Activated CD4-positive, alpha-beta T cell treated with anti-CD3 and anti-CD28 coated beads, Interleukin-2, amount 50 U/mL, for 48 hours (primary cell): ENCODE measurements around the gene RPA3.
A peak's percentile ranks its signal among the peaks of the same experiment; 100 is the strongest.

ENCODE experiments used
- DNase-seq, 2 experiments: peaks; one replicate each; pipeline ENCODE4 v3.0.0-alpha.2; 2020

RPA3 gene

GRCh38 chr7:7650682-7651206 lies 67.7 kb downstream of the RPA3 start:
- no peak for DNase-seq

- DNase-seq, result no peak
These were observed 70.8 kb downstream of the RPA3 start for GRCh38 chr7:7647495-7648036.

GRCh38 chr7:7642081-7642480 lies 76.3 kb downstream of the RPA3 start:
- no peak for DNase-seq

DNA sequence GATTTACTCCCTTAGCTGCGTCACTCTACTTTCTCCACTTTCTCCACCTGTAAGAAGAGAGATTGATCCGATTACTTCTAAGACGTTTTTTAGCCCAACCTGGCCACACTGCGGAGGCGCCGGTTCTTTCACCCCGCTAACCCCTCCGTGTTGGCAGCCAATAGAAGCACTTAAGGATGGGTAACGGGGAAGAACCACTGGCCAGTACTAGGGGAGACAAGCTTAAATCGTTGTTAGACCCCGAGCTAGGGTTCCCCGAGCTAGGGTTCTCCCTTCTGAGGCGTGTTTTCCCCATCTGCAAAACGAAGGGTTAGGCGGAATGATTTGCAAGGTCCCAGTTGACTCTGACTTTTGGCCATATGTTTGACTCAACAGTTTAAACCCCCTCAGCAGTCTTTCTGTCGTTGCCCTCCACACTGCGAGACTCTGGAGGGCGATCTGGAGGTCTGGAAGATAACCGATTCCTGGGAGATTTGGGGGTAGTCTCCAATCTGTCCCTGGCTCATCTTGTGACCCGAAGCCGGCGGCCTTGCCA lies 77.2 kb downstream of the RPA3 start:
- no peak for DNase-seq

DNA sequence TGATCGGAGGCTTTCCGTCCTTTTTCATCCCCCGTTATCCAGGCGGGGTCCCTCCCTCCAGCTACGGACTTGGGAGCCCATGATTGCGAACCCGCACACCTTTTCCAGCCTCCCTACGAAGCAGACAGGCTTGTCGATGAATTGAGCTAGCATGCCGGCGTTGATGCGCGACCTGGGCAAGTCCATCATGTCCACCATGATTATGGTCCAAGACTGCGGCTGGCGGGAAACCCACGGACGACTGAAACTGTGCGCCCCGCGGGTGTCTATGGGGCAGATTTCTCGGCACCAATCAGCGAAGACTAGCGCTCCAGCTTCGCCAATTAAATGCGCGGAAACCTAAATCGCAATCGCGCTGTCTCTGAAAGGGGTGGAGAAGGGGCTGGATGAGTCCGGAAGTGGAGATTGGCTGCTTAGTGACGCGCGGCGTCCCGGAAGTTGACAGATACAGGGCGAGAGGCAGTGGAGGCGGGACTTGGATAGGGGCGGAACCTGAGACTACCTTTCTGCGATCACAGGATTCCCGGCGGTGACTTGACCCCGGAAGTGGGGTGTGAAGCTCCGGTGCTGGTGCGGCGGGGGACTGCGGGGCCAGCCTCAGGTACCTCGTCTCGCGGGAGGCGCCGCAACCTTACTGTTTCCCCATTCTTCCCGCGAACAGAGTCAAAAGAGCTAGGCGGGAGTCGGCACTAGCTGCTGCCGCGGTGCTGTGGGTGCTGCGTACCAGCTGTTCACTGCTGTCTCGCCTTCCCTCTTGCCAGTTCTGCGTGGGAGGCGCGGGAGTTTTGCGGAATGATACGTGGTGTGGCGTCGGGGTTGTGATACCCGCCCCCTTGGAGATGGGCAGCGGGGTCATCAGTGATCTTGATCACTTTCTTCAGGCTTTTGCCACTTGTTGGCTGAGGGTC lies 77.9 kb downstream of the RPA3 start, which contains the start of gene UMAD1:
UMAD1 (plus strand) TSS at position 532 of the 908 bp plus-strand sequence. CDS start 32,620 bp downstream, outside the sequence.
- DNase-seq, result peak; percentile 97 to 98

- DNase-seq, result peak; percentile 46 to 61
These were observed 78.6 kb downstream of the RPA3 start for GRCh38 chr7:7639847-7640220.

DNA sequence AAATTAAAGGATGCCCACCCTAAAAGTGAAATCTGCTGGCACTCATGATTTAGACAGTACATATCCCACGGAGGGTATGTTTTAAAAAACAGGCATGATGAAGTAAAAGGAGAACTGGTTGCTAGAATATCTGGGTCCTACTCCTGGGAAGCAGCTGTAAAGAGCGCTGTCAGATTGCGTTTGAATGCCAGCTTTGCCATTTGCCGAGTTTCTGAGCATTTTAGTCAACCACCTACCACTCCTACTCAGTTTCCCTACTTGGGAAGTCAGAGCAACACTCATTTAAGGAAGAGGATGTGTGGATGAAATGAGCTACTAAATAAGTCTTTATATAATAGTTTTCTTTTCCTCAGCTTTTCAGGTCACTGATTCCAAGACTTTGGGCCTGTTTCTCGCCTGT lies 79.0 kb downstream of the RPA3 start:
- DNase-seq, result peak; percentile 19 to 30

- no peak for DNase-seq
These were observed 87.6 kb downstream of the RPA3 start for GRCh38 chr7:7630626-7631329.

DNA sequence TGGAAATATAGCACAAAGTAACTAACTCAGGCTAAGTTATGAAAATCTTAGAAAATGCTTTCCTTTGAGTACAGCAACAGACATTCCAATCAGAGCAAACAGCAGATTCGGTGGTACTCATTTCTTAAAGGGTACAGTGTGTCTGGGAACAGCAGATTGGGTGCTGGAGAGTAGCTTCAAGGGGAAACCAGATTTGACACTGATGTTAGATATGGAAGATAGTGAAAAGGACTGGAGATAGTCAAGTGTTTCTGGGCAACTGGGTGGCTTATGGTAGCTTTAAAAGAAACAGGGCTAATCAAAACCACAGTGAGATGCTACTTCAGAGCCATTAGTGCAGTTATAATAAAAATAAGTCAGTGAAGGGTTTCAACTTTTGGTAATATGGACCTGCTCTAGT lies 89.9 kb downstream of the RPA3 start:
- DNase-seq, result no peak

GRCh38 chr7:7620644-7621210 lies 97.7 kb downstream of the RPA3 start:
- DNase-seq, result no peak

DNA sequence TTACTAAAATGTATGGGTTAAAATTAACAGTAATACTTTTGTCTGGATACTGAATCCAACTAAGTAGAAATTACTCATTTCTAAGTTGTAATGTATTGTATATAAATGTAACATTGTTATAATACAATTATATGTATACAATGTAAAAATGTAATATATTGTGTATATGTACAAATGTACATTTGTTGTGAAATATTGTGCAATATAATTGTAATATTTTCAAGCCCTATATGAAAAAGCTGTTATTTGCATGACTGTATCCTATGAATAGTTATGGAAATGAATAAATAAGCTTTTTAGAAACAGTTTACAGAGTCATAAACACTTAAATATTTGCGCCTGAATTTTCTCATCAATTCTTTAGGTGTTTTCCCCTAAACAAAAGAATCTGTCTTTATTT lies 98.2 kb downstream of the RPA3 start:
- DNase-seq, result no peak

DNA sequence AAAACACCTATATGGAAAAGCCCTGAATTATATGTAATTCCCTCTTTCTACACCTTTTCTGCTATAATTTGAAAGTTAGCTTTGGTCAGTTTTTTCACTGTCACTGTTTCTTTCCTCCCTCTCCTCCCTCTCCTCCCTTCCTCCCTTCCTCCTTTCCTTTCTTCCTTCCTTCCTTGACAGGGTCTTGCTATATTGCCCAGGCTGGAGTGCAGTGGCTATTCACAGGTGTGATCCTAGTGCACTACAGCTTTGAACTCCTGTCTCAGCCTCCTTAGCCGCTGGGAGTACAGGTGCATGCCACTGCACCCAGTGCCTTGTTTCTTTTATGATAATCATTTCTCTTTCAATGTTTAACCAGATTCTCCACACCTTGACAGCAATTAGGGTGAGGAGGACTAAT lies 100.0 kb downstream of the RPA3 start:
- no peak for DNase-seq

DNA sequence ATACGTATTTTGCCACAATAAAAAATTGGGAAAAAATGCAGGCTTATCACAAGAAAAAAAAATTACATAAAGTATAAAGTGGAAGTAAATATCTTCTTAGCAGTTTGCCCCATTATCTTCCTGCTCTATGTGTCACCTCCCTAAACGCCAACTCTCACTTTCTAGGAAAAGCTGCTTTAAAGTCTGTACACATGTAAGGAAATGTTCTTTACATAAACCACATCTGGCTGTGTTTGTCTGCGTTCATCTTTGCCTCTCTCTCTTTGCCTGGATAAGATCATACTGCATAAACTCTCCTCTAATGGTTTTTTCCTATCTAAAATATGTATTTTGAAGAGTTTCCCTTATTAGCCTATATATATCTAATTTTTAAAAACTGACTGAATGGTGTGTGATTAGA lies 100.9 kb downstream of the RPA3 start:
- DNase-seq, result no peak

DNA sequence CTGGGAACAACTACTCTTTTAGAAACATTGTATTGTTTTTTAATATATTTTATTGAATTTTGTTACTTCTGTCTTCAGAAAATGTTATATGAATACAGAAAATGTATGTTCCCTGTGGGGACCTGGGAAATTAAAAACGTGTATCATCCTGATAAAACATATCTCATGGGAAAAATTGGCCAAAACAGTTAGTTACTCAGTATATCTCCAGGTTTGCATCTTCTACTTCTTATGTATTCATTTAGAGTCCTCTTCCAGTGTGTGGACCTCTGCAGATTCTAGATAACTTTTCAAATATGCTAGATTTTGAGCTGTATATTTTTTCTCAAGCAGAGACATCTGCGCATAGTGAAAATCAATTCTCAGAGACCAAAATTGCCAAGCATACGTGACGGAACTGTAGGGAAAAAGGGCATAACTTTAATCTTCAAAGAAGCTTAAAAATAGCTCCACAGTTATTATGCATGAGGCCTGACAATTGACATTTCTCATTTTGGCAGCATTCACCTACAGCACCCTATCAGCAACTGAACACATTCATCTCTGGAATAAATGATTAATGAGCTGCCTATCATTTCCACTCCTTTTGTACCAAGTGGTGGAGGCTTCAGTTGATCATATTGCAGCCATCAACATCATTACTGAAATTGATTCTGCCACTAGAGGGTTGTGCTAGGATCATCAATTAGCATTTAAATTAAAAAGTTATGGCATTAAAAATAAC lies 104.2 kb downstream of the RPA3 start:
- DNase-seq, result no peak

DNA sequence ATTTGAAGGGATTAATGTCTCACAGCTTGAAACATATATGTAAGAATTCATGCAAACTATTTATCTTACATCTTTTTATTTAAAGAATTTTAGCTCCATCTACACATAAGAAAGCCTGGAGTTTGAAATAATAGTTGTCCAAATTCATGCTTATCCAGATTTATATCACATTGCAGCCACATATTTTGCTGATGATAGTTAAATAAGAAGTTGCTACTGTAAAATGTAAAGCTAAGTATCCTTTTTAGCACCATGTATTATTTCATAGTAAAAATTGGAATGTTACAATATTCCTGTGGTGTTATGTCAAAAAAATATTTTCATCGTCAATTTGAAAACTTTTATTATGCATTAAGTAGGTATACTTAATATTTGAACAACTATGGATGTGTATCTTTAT lies 105.2 kb downstream of the RPA3 start:
- DNase-seq, result no peak

GRCh38 chr7:7612519-7612918 lies 105.9 kb downstream of the RPA3 start:
- DNase-seq, result no peak

DNA sequence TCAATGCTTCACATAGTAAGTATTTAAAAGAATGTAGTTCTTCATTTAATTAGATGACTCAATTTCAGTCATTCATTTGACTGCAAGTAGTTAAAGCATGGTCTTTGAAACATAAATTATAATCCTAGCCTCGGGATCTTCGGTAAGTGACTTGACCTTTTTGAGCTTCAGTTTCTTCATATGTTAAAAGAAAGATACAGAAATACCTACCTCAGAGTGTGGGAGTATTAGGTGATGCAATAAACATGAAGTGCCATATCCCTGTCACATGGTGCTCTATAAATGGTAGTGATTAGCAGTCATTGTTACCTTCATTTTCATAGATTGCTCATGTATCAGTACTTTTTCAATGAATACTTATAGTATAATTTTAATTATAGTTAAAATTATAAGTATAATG lies 109.1 kb downstream of the RPA3 start:
- DNase-seq, result no peak

DNA sequence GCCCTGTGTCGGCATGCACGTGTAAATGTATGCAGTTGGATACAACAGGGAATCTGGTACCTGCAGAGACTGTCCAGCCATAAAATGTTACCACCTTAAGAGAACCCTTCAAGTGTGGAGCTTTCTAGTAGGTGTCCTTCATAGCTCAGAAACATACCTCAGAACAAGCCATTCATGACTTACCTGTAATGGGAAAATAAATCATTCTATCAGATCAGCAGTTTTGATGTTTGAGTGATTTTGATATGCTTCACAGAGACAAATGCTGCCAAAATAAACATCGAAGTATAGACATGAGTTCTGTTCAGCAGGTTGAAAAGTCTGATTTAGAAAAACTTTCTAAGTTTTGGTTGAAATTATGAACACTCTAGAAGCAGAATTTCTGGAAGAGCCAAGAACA lies 111.4 kb downstream of the RPA3 start:
- DNase-seq, result no peak

GRCh38 chr7:7596176-7596575 lies 122.2 kb downstream of the RPA3 start:
- DNase-seq, result no peak

DNA sequence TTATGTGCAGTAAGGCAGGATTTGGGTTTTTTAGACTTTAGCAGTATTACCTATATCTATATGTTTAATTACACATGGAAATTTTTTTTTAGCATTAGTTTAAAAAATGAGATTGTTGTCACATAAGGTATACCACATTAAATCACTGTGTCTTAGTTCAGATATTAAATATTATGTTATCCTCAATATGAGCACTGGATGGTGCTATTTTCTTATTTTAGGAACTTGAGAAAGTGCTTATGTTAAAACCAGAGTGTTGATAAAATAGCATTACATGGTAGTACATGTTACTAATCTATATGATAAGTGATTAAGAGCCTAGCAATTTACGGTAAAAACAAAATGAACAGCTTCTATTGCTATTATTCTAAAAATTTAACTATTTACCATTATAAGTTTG lies 123.0 kb downstream of the RPA3 start:
- no peak for DNase-seq
